ENCODE measurements around the gene EML6.

DNA sequence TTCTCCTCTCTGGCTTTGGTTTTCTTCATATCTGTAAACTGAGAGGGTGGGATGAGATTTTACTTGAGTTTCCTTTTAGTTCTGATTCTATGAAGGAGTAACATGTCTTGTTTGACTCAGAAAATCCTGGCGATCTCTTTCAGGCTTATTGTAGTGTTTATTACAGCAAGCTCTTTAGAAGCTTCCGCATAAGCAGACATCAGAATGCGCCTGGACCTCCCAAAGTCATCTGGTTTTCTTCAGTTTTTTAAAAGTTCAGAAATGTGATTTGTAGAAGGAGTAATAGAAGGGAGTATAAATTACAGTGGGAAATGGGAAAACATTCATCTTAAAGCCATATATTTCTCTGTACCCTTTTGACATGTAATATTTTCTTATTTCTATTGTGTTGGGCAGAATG lies 68.4 kb downstream of the EML6 start:
- TF ChIP-seq CTCF (IDR thresholded peaks at IDR 0.05) (no peak), POLR2AphosphoS5 (IDR thresholded peaks at IDR 0.05) (no peak), POLR2A (IDR thresholded peaks at IDR 0.05) (no peak)
